HepG2 (cell line): ENCODE results near the gene DOCK9. TPM values are rescaled to one million over a fixed set of nuclear protein-coding genes. Genes with fewer than 3 reads are reported as not detected.

Experiments
- ATAC-seq: fragments of 200-7000 bp; cut with Tn5 transposase; 3 replicates; pipeline ENCODE4 v1.9.1; 2020; ENCODE audit warnings: mild to moderate bottlenecking, moderate library complexity
- BruUV-seq: library from RNA; stranded (reverse); fragments of 400-500 nt; replicated peaks from 2 replicates; lab custom pipeline; 2021; lab: Mats Ljungman, UMichigan
- CTCF ChIA-PET: fragments of 300-600 bp; formaldehyde crosslinking; extraction: SDS; loops from one replicate; lab custom pipeline; 2021; ENCODE audit warnings: low total read pairs, inconsistent platforms, low intra/inter-chr PET ratio; lab: Yijun Ruan, JAX
- POLR2A ChIA-PET: fragments of 350-600 bp; sonication (Branson Sonifier 250); formaldehyde crosslinking; loops from one replicate; lab custom pipeline; 2020; ENCODE audit warnings: antibody characterized with exemption, inconsistent platforms; lab: Yijun Ruan, JAX
- DNase-seq: peaks from one replicate; pipeline ENCODE4 v3.0.0-alpha.2; 2015; ENCODE audit warnings: low spot score
- FAIRE-seq: peaks from 3 replicates; lab custom pipeline; 2011; peaks lifted over from hg19 to GRCh38; lab: Jason Lieb, UNC
- H2AFZ ChIP-seq: one replicate; pipeline ENCODE4 v1.6.1; 2011; ENCODE audit warnings: low read length, inconsistent platforms
- H3K27ac ChIP-seq: fragments of 300-600 bp; 3 replicates; pipeline ENCODE4 v1.8.0; 2011; ENCODE audit warnings: mixed run types, mild to moderate bottlenecking, mixed read lengths, low read length, inconsistent platforms; ENCODE audit not compliant: insufficient read depth; ENCODE audit errors: extremely low read length
- H3K27me3 ChIP-seq, 2 experiments: fragments of 200-600 bp in 1 of 2; 2 replicates in 1 of 2; 3 replicates in 1 of 2; pipeline versions ENCODE4 v1.6.0 to v1.8.0; 2011; ENCODE audit warnings: low read length in 2 of 2, mild to moderate bottlenecking in 2 of 2, moderate library complexity in 2 of 2, inconsistent platforms in 1 of 2; ENCODE audit not compliant: insufficient read depth in 2 of 2, control insufficient read depth in 1 of 2
- H3K36me3 ChIP-seq, 2 experiments: fragments of 200-600 bp in 1 of 2; replicated peaks in 1 of 2; 2 replicates in 1 of 2; 3 replicates in 1 of 2; pipeline versions ENCODE4 v1.5.1 to v1.8.0; 2011; ENCODE audit warnings: low read length in 2 of 2, inconsistent platforms in 1 of 2; ENCODE audit not compliant: insufficient read depth in 2 of 2, control insufficient read depth in 1 of 2
- H3K4me1 ChIP-seq: 2 replicates; pipeline ENCODE4 v1.5.1; 2012; ENCODE audit warnings: low read length, inconsistent platforms; ENCODE audit not compliant: insufficient read depth
- H3K4me2 ChIP-seq: 2 replicates; pipeline ENCODE4 v1.6.0; 2011; ENCODE audit warnings: low read depth, low read length, inconsistent platforms
- H3K4me3 ChIP-seq, 3 experiments: fragments of 200-600 bp in 1 of 3; sonication (generic), shearing (Covaris generic) in 1 of 3; replicated peaks in 1 of 3; 2 replicates each; pipeline ENCODE4 v1.5.1; 2011 to 2016; ENCODE audit warnings: low read length in 3 of 3, inconsistent platforms in 2 of 3, low read depth in 2 of 3, mild to moderate bottlenecking in 2 of 3, control low read depth in 1 of 3, mixed read lengths in 1 of 3; ENCODE audit not compliant: insufficient read depth in 1 of 3
- H3K79me2 ChIP-seq: one replicate; pipeline ENCODE4 v1.6.1; 2011; ENCODE audit warnings: low read length, inconsistent platforms; ENCODE audit not compliant: insufficient read depth
- H3K9ac ChIP-seq: 2 replicates; pipeline ENCODE4 v1.6.0; 2011; ENCODE audit warnings: mild to moderate bottlenecking, low read depth, low read length, inconsistent platforms; ENCODE audit not compliant: insufficient read depth
- H3K9me3 ChIP-seq: 2 replicates; pipeline ENCODE4 v1.5.1; 2012; ENCODE audit warnings: mild to moderate bottlenecking, low read length
- H4K20me1 ChIP-seq: 2 replicates; pipeline ENCODE4 v1.6.0; 2011; ENCODE audit warnings: inconsistent platforms, mild to moderate bottlenecking, low read length, moderate library complexity; ENCODE audit not compliant: insufficient read depth
- CSRNP1 ChIP-seq: sonication (generic); formaldehyde crosslinking; IDR thresholded peaks from 2 replicates; pipeline ENCODE4 v1.8.1; 2023; ENCODE audit warnings: mild to moderate bottlenecking, missing genetic modification reagents
- MXI1 ChIP-seq: IDR thresholded peaks from 3 replicates; pipeline ENCODE4 v1.6.1; 2012; ENCODE audit warnings: low read depth, low read length, inconsistent platforms, borderline replicate concordance
- SOX13 ChIP-seq, 3 experiments: fragments of 450-650 bp in 1 of 3; sonication (generic) in 1 of 3; formaldehyde crosslinking in 1 of 3; IDR thresholded peaks in 2 of 3; conservative IDR thresholded peaks in 1 of 3; 2 replicates each; pipeline versions ENCODE4 v1.5.0 to v1.6.1; 2016 to 2020; ENCODE audit warnings: antibody characterized with exemption in 1 of 3, mild to moderate bottlenecking in 1 of 3, missing compliant biosample characterization in 1 of 3, missing genetic modification reagents in 1 of 3, moderate library complexity in 1 of 3
- WGBS: methylation state at CpG from one replicate; pipeline ENCODE4 v1.1.6; 2017; ENCODE audit warnings: low lambda C conversion rate; 5-methylcytosine and 5-hydroxymethylcytosine counted together
- in situ Hi-C: cut with HindIII; loops from 2 replicates; pipeline ENCODE4 v1.10.0; 2017; ENCODE audit warnings: low pct_unique_long_range_greater_than_20kb; ENCODE audit not compliant: extremely low pct_ligation_motif_present
- intact Hi-C: fragments of 100-400 bp; cut with micrococcal nuclease; formaldehyde crosslinking; loops from one replicate; pipeline ENCODE4 v1.10.0; 2022; ENCODE audit not compliant: unreplicated experiment
- polyA plus RNA-seq, 8 experiments: library from polyadenylated mRNA; depleted of rRNA in 3 of 8; stranded (reverse) in 7 of 8; unstranded in 1 of 8; fragments of >200 nt; fragmentation: Illumina TruSeq in 4 of 8; extraction: Trizol in 4 of 8; gene quantifications; 2 replicates each; pipeline versions ENCODE4 v1.2.1 to v1.2.3, GENCODE V29; 2011 to 2016; ENCODE audit warnings: low read depth in 4 of 8, missing spikeins in 1 of 8, mixed read lengths in 1 of 8; ENCODE audit not compliant: insufficient read depth in 1 of 8
- total RNA-seq, 5 experiments: library from RNA; depleted of rRNA; stranded (reverse); fragments of >200 nt; fragmentation: Illumina TruSeq; extraction: Trizol; gene quantifications; 2 replicates each; pipeline ENCODE4 v1.2.3, GENCODE V29; 2016; ENCODE audit warnings: low read depth in 1 of 5

The DOCK9 gene
- total and polyA plus RNA-seq, 2 of the 13 experiments (the other 11 are each of a cell fraction or from before 2014, with no cell fraction given): 0.44 to 0.97 TPM

GRCh38 chr13:98944336-98944735 lies 33.5 kb downstream of the DOCK9 start:
- Histone ChIP-seq H2AFZ (no peak overlapping the region), H3K36me3 (no peaks in the 10 kb centered on the region), H3K4me2 (no peak overlapping the region), H3K4me1 (no peaks in the 10 kb centered on the region), H3K9ac (no peak overlapping the region), H3K27ac (no peak overlapping the region), H3K4me3 (no peak overlapping the region), H4K20me1 (no peaks in the 10 kb centered on the region), H3K79me2 (no peaks in the 10 kb centered on the region), H3K9me3 (no peaks in the 10 kb centered on the region), H3K27me3 (no peaks in the 10 kb centered on the region)
- TF ChIP-seq MXI1: no peak
- in situ Hi-C loops (no loop called here), intact Hi-C loops (no loop called here)
- CTCF ChIA-PET: no interaction called here
- BruUV-seq: no TSS peak
- ATAC-seq (no peak), DNase-seq (no peak), FAIRE-seq (no peak)
- POLR2A ChIA-PET: interaction anchor here (0.6 kb wide), 1 partner anchor 157 kb away, joined by 3 read pairs; no protein-coding TSS in a partner anchor
- WGBS: 75% methylated on average over 3 of the region's 5 CpGs

- in situ Hi-C loops: no loop called here
- CTCF ChIA-PET: no interaction called here
These were observed 34.9 kb downstream of the DOCK9 start for GRCh38 chr13:98942997-98943396.

More at GRCh38 chr13:98942997-98943396, 34.9 kb downstream of the DOCK9 start:
- ATAC-seq: no peak
- H3K27me3 ChIP-seq: no peaks in the 10 kb centered on the region
- intact Hi-C loops: no loop called here
- WGBS: 93% methylated on average over 3 of the region's 3 CpGs
- POLR2A ChIA-PET: no interaction called here
- no peak overlapping the region for H3K27ac ChIP-seq
- no peaks in the 10 kb centered on the region for H3K79me2 ChIP-seq
- TF ChIP-seq SOX13 (IDR thresholded peaks at IDR 0.05): no peak
- TF ChIP-seq SOX13 (CRISPR knock-in tag; conservative IDR thresholded peaks at IDR 0.05 in 1 of 2, IDR thresholded peaks at IDR 0.05 in 1 of 2): no peak
- TF ChIP-seq CSRNP1: no peak
- TF ChIP-seq, all 625 proteins: peak for 0
- no peaks in the 10 kb centered on the region for H3K4me1 ChIP-seq
- FAIRE-seq: no peak
- no peak overlapping the region for H3K4me3 ChIP-seq
- H3K4me2 ChIP-seq: no peak overlapping the region
- H2AFZ ChIP-seq: no peak overlapping the region
- H3K36me3 ChIP-seq: no peaks in the 10 kb centered on the region
- no peak overlapping the region for H3K9ac ChIP-seq
- no peaks in the 10 kb centered on the region for H4K20me1 ChIP-seq
- H3K9me3 ChIP-seq: no peaks in the 10 kb centered on the region
- no peak for DNase-seq
- BruUV-seq: no TSS peak
